HEK293T (cell line): ENCODE results near the gene FYB1.

Experiments
- CTCF ChIA-PET: fragments of 350-600 bp; formaldehyde crosslinking; extraction: SDS; loops from one replicate; lab custom pipeline; 2021; ENCODE audit warnings: antibody characterized with exemption, inconsistent platforms; lab: Yijun Ruan, JAX
- POLR2A ChIA-PET: fragments of 350-600 bp; formaldehyde crosslinking; extraction: SDS; loops from one replicate; lab custom pipeline; 2020; ENCODE audit warnings: antibody characterized with exemption, inconsistent platforms; lab: Yijun Ruan, JAX
- DNase-seq: peaks from one replicate; pipeline ENCODE4 v3.0.0; 2012; ENCODE audit warnings: mixed read lengths; ENCODE audit errors: extremely low spot score
- ARNT ChIP-seq: fragments of 450-650 bp; IDR thresholded peaks from 2 replicates; pipeline ENCODE4 v1.6.1; 2017; ENCODE audit warnings: mild to moderate bottlenecking
- BHLHE40 ChIP-seq: fragments of 450-650 bp; IDR thresholded peaks from 2 replicates; pipeline ENCODE4 v1.6.1; 2016; ENCODE audit warnings: mild to moderate bottlenecking, moderate library complexity, borderline replicate concordance
- CTBP1 ChIP-seq: fragments of 450-650 bp; IDR thresholded peaks from 2 replicates; pipeline ENCODE4 v1.6.1; 2016; ENCODE audit warnings: borderline replicate concordance
- ELF4 ChIP-seq: fragments of 450-650 bp; IDR thresholded peaks from 2 replicates; pipeline ENCODE4 v1.6.1; 2017; ENCODE audit warnings: antibody characterized with exemption
- FOXA1 ChIP-seq: fragments of 450-650 bp; IDR thresholded peaks from 2 replicates; pipeline ENCODE4 v1.6.1; 2016; ENCODE audit warnings: mild to moderate bottlenecking
- FOXK2 ChIP-seq: fragments of 450-650 bp; IDR thresholded peaks from 2 replicates; pipeline ENCODE4 v1.6.1; 2016; ENCODE audit warnings: mild to moderate bottlenecking
- FOXM1 ChIP-seq: fragments of 450-650 bp; IDR thresholded peaks from 2 replicates; pipeline ENCODE4 v1.6.1; 2017; ENCODE audit warnings: mild to moderate bottlenecking, borderline replicate concordance
- HDGF ChIP-seq: fragments of 450-650 bp; IDR thresholded peaks from 2 replicates; pipeline ENCODE4 v1.6.1; 2017; ENCODE audit warnings: antibody characterized with exemption, borderline replicate concordance
- L3MBTL2 ChIP-seq: fragments of 450-650 bp; conservative IDR thresholded peaks from 2 replicates; pipeline ENCODE4 v1.6.1; 2016; ENCODE audit warnings: mild to moderate bottlenecking
- LEF1 ChIP-seq: fragments of 450-650 bp; IDR thresholded peaks from 2 replicates; pipeline ENCODE4 v1.6.1; 2017; ENCODE audit warnings: mild to moderate bottlenecking, borderline replicate concordance
- NFRKB ChIP-seq: fragments of 450-650 bp; IDR thresholded peaks from 2 replicates; pipeline ENCODE4 v1.6.1; 2016; ENCODE audit warnings: mild to moderate bottlenecking, moderate library complexity
- SP1 ChIP-seq: fragments of 450-650 bp; IDR thresholded peaks from 2 replicates; pipeline ENCODE4 v1.6.1; 2017
- SUZ12 ChIP-seq: fragments of 450-650 bp; IDR thresholded peaks from 2 replicates; pipeline ENCODE4 v1.6.1; 2016; ENCODE audit warnings: mild to moderate bottlenecking
- TARDBP ChIP-seq: fragments of 450-650 bp; IDR thresholded peaks from 2 replicates; pipeline ENCODE4 v1.6.1; 2016
- ZNF384 ChIP-seq: fragments of 450-650 bp; IDR thresholded peaks from 2 replicates; pipeline ENCODE4 v1.6.1; 2016
- TF ChIP-seq, protein P1 (sequence below): fragments of 450-650 bp; IDR thresholded peaks from 2 replicates; pipeline ENCODE4 v1.6.1; 2016

FYB1 gene

DNA sequence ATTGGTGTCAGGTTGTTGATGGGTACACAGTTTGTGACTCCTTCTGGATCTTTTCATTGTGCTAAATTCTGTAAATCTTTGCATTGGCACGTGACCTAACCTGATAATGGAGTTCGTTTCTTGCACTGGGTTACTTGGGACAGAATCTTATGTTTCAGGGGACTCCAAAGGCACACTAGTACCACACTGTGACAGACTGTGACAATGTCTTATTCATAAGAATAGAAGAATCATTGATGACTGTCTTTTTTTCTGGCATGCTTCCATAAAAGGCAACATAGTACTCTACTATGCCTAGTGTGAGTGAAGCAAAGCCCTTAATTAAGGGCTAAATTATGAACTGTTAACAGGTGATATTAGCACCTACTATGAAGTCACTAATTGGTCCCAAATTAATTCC is 109.8 kb downstream of the FYB1 start:
- no peak for TF ChIP-seq BHLHE40
- TF ChIP-seq FOXM1, result no peak
- TF ChIP-seq SUZ12, result no peak
- no peak for TF ChIP-seq HDGF
- no peak for TF ChIP-seq FOXK2
- TF ChIP-seq LEF1, result no peak
- no peak for TF ChIP-seq CTBP1
- no peak for TF ChIP-seq SP1
- TF ChIP-seq ELF4, result no peak
- TF ChIP-seq TARDBP, result no peak
- TF ChIP-seq, protein P1, sequence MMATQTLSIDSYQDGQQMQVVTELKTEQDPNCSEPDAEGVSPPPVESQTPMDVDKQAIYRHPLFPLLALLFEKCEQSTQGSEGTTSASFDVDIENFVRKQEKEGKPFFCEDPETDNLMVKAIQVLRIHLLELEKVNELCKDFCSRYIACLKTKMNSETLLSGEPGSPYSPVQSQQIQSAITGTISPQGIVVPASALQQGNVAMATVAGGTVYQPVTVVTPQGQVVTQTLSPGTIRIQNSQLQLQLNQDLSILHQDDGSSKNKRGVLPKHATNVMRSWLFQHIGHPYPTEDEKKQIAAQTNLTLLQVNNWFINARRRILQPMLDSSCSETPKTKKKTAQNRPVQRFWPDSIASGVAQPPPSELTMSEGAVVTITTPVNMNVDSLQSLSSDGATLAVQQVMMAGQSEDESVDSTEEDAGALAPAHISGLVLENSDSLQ, result no peak
- TF ChIP-seq FOXA1, result no peak
- TF ChIP-seq ZNF384, result no peak
- no peak for TF ChIP-seq L3MBTL2
- no peak for TF ChIP-seq ARNT
- TF ChIP-seq NFRKB, result no peak
- CTCF ChIA-PET, result no interaction called here

DNA sequence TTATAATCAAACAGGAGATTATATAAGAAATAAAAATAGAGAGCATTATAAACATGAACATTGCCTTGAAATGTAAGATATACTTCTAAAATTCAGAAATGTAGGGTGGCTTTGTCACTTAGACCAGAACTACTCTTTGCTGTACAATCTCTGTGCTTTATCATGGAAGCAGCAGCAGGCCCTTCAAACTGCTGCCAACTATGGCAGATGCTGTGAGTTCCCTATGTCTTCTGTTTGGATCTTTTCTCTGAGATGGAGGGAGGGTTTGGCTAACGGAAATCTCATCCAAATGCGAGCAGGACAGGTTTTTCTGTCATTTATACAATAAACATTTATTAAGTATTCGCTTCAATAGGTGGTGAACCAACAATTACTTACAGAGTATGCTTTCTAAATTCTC is 110.4 kb downstream of the FYB1 start:
- DNase-seq, result no peak
- no peak for TF ChIP-seq NFRKB
- TF ChIP-seq ARNT, result no peak
- no peak for TF ChIP-seq SP1
- TF ChIP-seq, protein P1, result no peak
- TF ChIP-seq BHLHE40, result no peak
- no peak for TF ChIP-seq FOXM1
- TF ChIP-seq ELF4, result no peak
- TF ChIP-seq HDGF, result no peak
- ChIA-PET CTCF (no interaction called here), POLR2A (no interaction called here)

More for the DNA sequence above, 109.8 kb downstream of the FYB1 start:
- POLR2A ChIA-PET, result no interaction called here
- DNase-seq, result no peak

DNA sequence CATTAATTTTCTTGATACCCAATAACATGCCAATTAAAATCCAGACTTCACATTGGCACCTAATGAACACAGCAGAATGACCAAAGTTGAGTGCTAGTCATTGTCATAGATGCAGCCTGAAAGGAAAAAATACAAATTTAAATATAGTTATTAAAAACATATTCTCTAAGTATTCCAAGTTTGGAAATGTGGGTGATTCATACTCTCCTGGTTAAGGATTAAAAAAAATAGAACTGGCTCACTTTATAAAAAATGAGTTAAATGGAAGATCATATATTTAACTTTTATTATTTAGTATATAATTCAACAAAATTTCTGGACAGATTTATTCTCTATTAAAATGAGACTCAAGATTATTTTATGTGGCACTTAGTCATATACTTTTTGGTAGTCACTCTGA is 112.0 kb downstream of the FYB1 start:
- ChIA-PET POLR2A (no interaction called here), CTCF (no interaction called here)
- TF ChIP-seq SP1, result no peak
- TF ChIP-seq ZNF384, result no peak
- no peak for TF ChIP-seq TARDBP
- TF ChIP-seq HDGF, result no peak
- TF ChIP-seq LEF1, result no peak
- no peak for TF ChIP-seq FOXA1
- TF ChIP-seq L3MBTL2, result no peak
- no peak for TF ChIP-seq CTBP1
- no peak for TF ChIP-seq ARNT
- TF ChIP-seq FOXK2, result no peak
- TF ChIP-seq FOXM1, result no peak
- TF ChIP-seq, protein P1, result no peak
- no peak for TF ChIP-seq NFRKB
- TF ChIP-seq BHLHE40, result no peak
- no peak for TF ChIP-seq SUZ12
- TF ChIP-seq ELF4, result no peak
- DNase-seq, result no peak

DNA sequence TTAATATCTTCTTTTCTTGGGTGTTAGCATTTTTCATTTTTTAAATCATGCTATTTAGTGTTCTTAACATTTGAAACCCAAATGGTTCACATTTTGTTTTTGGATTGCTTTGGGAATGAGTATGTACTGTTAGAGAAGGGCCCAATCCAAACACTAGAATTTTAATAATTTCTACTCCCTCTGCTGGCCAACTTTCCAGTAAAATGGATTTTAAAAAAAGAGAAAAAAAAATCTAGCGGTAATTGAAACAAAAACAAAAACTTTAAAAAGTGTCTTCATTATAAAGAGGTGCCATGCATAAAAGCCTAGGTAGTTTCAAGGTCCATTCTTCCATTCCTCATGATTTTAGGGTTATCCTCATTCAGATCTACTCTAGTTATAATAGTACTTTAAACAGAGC is 113.0 kb downstream of the FYB1 start:
- no peak for DNase-seq
- TF ChIP-seq FOXM1, result no peak
- TF ChIP-seq ZNF384, result peak; percentile 50; the same call in 1 of the 2 replicates
- POLR2A ChIA-PET, result no interaction called here
- CTCF ChIA-PET, result no interaction called here

DNA sequence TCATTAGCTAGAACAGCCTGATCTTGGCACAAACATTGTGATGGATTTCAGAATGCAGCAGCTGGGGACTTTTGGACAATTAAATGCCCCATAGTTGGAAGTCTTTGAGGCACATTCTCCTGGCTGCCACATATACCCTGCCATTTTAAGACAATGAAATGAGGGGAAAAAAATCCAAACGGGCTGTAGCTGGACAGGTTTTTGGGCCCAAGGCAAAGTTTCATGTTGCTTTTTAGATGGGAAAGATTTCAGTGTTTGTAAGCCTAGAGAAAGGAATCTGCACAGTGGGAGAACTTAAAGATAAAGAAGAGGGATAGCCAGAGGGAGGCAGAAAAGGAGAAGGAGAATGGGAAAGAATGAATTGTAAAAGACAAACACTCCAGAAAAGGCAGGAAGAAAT is 115.1 kb downstream of the FYB1 start:
- ChIA-PET CTCF (no interaction called here), POLR2A (no interaction called here)
- TF ChIP-seq ELF4 (no peak), SP1 (no peak), BHLHE40 (no peak), FOXA1 (no peak), NFRKB (no peak), LEF1 (no peak)
- no peak for DNase-seq

DNA sequence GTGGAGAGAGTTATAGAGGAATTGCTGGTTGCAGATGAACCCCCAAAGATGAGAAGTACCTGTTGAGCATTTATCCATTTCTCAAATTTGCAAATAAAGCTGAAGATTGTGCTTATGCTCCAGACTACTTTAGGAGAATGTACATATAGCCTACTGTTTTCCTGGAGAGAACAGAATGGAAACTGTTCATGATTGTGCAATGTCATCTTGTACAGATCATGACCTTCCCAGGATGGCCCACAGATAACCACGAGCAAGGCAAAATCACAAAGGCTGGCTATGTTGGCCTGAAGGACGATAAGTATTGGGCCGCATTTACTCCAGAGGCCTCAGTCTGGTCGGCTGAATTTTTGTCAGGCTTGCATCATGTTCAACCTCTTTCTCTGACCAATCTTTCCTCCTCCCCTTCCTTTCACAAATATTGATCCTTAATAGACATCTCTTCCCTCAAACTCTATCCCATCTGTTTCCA is 116.6 kb downstream of the FYB1 start:
- DNase-seq, result no peak
- ChIA-PET POLR2A (no interaction called here), CTCF (no interaction called here)
- TF ChIP-seq FOXM1, result no peak
- no peak for TF ChIP-seq LEF1
- TF ChIP-seq HDGF, result no peak
- TF ChIP-seq FOXK2, result no peak

DNA sequence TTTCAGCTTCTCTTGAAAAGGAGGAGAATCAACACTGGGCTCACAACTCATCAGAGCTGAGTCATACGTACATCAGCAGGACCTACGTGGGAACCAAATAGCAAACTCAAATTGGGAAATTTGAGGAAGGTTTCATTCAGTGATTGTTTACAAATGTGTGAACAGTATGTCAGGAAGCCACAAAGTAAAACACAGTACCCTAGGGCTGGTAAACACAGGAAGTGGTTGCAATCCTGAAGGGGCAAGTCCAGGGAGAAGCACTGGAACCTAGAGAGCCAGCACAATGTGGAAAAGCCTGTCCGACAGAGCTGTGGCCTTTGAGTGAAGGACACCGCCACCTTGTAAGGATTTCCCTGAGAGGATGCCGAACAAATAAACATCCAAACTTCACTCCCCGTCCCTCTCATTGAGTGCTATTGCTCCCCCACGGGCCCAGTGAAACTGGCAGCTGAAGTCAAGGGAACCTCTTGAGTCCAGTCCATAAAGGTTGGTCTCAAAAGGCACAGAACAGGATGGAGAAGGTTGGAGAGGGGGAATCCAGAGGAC is 118.4 kb downstream of the FYB1 start:
- no peak for TF ChIP-seq HDGF
- TF ChIP-seq, protein P1, result no peak
- ChIA-PET CTCF (interaction anchor here (1.3 kb wide), 1 partner anchor 20 kb away, joined by 3 read pairs; no protein-coding TSS in a partner anchor), POLR2A (no interaction called here)
- DNase-seq, result no peak
